Muscle of back (tissue), 13 donors: ENCODE results near the gene SIRT5. TPM values are rescaled to one million over a fixed set of nuclear protein-coding genes. Genes with fewer than 3 reads are reported as not detected.
A peak's percentile ranks its signal among the peaks of the same experiment; 100 is the strongest.

Source experiments
- DNase-seq, 3 donors: peaks; one replicate each; pipeline versions ENCODE4 v3.0.0 to v3.0.0-alpha.2; 2013
- long read RNA-seq, 9 donors: transcript quantifications; one replicate each; lab custom pipeline, GENCODE V29; 2026
- polyA plus RNA-seq, 10 donors: library from polyadenylated mRNA; unstranded; fragments of 120-200 nt; gene quantifications; one replicate each; pipeline ENCODE4 v1.2.1, GENCODE V29; 2013; ENCODE audit not compliant: insufficient read length in 10 of 10

SIRT5 gene
- polyA plus RNA-seq: 10 to 100 TPM in 3 of 10 donors, 1 to 10 TPM in 7; 6.9 to 13.0 (median 9.7) TPM
- long read RNA-seq, donor 1: 0 reads
- long read RNA-seq, donor 2: 0 reads
- long read RNA-seq, donor 3: 0 reads
- long read RNA-seq, donor 4: 0 reads
- long read RNA-seq, donor 5: 0 reads
- long read RNA-seq, donor 6, partial matches to known transcripts: 0 of 1 reads
- long read RNA-seq, donor 6, other reads (novel, unspliced or antisense): 0 of 1 reads
- long read RNA-seq, donor 7: 0 reads
- long read RNA-seq, donor 8: 0 reads
- long read RNA-seq, donor 9: 0 reads

DNA sequence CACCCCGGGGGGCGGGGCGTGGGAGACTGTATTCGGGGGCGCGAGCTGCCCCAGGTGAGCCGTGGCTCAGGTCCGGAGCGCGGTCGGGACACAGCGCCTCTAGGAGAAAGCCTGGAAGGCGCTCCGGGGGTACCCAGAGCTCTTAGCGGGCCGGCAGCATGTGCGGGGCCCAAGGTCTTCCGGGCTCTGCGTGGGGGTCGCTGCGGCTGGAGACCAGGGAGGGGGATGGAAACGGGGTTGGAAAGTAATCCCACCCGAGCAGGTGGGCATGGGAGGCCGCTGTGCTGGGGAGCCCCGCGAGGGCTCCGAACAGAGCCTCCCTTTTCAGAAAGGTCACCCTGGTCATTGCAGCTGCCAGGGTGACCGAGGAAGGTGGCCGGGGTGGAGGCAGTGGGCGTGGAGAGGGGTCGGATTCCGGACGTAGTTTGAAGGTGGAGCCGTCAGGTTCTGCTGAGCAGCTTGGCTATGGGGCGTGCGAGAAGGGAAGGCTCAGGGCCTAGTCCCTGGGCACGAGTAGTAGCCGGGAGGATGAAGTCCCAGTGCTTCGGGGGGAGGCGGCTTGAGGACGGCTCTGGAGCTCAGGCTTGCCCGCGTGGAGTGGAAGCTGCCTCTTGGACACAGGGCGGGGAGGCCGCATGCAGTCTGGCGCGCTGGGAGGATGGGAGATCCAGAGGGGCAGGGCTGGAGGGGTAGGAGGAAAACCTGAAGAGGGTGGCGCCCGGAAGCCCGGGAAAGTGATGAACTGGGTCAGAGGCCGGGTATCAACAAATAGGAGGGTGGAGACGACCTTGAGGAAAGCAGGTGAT lies at the start of gene SIRT5:
TSS of gene SIRT5 (plus strand) at position 31 of the 806 bp plus-strand sequence. CDS start 9,510 bp downstream, outside the sequence.
- peak; percentile 64 to 93 (median 76) for DNase-seq

DNA sequence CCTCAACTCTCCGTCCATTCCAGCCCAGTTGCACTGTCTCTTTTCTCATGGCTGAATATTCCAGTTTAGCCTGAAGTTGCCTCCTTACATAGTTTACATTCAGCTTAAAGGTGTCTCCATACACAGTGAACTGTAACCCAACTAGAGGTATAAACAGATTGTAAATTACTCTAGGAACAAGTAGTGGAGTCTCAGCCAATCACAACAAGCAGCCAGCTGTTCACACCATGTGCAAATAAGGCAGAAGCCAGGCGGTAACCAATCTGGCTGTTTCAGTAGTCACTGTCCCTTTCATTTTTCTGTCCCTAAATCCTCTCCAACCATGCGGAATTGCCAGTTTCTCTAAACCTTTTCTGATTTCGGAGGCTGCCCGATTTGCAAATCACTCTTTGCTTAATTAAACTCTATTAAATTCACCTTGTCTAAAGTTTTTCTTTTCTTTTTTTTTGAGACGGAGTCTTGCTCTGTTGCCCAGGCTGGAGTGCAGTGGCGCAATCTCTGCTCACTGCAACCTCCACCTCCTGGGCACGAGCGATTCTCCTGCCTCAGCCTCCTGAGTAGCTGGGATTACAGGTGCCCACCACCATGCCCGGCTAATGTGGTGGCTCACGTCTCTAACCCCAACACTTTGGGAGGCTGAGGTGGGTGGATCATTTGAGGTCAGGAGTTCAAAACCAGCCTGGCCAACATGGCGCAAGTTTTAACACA lies 49.4 kb upstream of the SIRT5 start:
- DNase-seq: no peak

- no peak for DNase-seq
These were observed 48.1 kb upstream of the SIRT5 start for GRCh38 chr6:13526357-13526726.

DNA sequence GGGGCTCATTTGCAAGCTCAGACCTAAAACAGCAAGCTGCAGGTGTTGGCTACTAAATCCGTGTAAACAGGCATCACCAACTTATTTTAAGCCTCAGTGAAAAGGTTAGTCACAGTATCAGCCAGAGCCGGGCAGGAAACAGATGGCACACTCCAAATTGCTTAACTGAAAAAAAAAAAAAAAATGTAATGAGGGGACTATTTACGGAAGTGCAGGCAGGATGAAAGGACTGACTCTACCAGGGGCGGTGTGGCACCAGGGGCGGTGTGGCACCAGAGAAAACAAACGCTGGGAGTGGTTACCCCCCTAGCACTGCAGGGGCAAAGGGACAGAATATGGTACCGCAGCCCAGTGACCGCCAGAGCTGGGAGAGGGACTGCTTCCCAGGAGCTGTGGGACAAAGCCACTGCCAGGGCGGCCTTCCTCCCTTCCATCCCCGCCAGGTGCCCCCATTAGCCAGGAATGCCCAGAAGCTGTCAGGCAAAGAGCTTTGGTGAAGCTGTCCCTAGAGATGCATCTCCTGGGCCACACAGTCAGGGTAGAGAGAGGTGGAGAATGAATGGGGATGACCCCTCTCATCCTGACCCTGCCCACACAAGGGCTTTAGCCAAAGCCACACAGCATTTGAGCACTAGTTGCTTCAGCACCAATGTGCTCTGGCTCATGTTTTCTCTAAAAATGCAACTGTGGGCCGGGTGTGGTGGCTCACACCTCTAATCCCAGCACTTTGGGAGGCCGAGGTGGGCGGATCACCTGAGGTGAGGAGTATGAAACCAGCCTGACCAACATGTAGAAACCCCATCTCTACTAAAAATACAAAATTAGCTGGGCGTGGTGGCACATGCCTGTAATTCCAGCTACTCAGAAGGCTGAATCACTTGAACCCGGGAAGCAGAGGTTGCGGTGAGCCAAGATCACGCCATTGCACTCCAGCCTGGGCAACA lies 47.4 kb upstream of the SIRT5 start:
- DNase-seq: peak in 2 of 3 donors; percentile 16 to 52

- DNase-seq: no peak
These were observed 46.7 kb upstream of the SIRT5 start for GRCh38 chr6:13527671-13528056.

DNA sequence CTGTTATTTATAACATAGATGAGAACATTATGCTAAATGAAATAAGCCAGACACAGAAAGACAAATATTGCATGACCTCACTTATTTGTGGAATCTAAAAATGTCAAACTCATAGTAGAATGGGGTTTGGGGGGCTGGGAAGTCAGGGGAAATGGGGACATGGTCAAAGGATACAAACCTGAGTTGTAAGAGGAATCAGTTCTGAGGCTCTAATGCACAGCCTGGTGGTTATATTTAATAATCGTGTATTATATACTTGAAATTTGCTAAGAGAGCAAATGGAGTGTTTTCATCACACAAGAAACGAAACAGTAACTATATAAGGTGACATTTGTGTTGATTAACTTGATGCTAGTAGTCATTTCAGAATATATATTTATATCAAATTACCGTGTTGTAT lies 46.2 kb upstream of the SIRT5 start:
- DNase-seq: no peak

DNA sequence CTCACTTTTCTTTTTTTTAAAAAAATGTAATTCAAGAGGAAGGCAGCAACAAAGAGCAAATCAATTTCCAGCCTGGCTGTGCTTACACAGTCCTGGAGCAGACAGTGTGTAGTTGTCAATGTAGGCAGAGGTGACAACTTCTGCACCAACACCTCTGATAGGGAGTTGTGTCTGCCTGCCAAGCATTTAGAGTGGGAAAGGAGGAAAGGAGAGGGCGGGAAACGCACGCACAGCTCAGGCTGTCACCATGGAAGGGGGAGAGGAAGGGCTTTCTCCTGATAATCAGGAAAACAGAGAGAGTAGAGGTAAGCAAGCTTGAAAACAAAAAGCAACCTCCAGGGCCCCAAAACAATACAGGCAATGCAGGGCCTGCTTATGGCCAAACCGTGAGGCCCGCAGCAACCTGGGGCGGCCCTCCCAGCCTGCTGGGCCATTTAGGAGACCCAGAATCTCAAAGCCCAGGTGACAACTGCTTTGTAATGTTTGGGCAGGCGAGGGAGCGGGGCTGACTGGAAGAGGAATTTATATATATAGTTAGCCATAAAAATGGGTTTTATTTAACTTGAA lies 45.5 kb upstream of the SIRT5 start:
- no peak for DNase-seq

DNA sequence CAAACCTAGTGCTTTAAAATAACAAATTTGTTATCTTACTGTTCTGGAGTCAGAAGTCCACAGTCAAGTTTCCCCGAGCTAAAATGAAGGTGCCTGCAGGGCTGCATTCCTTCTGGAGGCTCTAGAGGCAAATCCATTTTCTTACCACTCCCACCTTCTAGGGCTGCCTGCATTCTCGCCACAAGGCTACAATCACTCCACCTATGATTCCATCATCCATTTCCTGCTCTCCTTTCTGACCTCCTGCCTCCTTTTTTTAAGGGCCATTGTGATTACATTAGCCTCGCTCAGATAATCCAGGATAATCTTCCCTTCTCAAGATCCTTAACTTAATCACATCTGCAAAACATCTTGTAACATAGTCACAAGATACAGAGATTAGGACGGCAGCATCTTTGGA lies 42.4 kb upstream of the SIRT5 start:
- no peak for DNase-seq

GRCh38 chr6:13534536-13534935 lies 39.9 kb upstream of the SIRT5 start:
- no peak for DNase-seq

DNA sequence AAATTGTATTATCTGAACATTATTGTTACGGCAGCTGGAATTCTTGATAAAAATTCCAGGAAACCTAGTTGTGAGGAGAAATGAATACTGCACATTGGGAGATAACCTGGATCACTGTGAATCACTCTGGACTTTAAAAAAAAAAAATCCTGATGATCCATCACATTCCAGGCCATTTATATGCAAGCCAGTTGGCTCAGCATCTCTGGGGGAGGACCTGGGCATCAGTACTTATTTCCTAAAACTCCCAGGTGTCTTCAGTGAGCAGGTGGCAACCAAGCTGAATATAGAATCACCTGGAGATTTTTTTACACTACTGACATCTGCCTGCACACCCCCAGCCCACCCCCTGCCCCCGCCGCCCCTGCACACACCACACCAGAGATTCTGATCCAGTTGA lies 39.1 kb upstream of the SIRT5 start:
- DNase-seq: no peak

DNA sequence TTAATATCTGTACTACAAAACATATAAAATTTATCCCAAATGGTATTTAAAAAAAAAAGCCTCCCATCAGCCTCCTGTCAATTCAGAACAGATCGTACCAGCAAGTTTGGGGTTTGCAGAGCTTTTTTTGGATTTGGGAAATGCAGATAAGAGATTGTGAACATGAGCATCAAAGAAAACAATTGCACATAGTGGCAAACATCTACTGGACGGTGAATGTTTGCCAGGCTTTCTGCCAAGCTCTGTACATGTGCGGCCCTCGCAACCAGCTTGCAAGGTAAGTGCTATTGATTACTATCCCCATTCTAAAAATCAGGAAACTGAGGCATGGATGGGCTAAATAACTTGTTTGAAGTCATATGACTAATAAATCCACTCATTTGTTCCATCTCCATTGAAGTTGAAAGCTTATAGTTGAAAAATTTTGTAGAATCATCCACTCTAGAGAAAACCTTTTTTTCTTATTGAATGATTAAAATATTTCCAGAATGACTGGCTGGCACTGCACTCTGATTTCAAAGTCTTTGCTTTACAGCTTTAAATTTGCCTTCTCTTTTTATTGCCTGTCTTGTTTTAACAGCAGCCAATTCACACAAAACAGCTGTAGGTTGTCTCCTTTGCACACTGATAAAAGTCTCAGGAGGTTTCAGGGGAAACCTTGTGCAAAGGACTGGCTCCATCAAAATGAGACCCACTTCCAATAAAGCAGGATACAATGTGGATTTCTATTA lies 37.4 kb upstream of the SIRT5 start:
- no peak for DNase-seq

DNA sequence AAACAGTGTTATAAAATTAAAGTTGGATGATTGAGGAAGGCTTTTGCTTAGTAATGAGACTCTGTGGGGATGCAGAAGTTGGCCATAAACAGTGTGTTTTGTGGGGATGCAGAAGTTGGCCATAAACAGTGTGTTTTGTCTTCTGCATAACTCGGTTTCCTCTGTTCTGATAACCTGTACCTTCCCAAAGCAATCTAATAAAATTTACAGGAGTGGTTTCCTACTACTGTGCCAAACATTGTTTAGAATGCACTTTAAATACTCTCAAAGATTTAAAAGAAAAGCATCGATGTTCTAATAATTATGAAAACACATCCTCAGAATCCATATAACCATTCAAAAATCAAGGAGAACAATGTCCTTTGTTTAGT lies 36.9 kb upstream of the SIRT5 start:
- no peak for DNase-seq

DNA sequence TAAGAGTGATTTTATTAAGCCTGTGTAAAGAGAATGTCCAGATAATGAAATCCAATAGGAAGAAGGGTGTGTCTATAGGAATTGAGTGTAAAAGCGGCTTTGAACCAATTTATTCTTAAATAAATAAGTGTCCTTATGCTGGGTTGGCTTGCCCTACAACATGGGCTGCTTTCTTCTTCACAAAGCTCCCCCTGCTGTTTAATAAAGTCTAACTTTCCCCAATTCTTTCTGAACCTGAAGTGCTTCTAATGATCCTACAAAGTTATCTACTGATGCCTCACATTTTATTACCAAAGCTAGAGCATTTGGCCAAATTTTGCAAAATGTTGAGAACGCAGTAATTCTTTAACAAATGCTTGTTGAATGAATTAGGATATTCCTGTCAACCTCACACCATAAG lies 36.3 kb upstream of the SIRT5 start:
- DNase-seq: peak in 2 of 3 donors; percentile 35 to 60

DNA sequence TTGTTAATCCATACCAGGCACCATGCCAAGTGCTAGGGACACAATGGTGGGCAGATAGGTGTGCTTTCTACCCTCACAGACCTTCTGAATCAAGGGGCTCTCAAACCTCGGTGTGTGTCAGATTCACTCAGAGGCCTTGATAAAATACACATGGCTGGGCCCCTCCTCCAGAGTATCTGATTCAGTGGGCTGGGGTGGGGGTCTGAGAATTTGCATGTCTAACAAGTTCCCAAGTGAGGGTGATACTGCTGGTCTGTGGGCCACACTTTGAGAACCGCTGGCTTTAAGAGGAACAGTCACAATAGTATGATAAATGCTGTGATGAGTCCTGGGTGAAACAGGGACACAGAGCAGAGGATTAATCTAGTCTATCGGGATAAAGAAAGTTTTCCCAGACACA lies 35.8 kb upstream of the SIRT5 start:
- no peak for DNase-seq

DNA sequence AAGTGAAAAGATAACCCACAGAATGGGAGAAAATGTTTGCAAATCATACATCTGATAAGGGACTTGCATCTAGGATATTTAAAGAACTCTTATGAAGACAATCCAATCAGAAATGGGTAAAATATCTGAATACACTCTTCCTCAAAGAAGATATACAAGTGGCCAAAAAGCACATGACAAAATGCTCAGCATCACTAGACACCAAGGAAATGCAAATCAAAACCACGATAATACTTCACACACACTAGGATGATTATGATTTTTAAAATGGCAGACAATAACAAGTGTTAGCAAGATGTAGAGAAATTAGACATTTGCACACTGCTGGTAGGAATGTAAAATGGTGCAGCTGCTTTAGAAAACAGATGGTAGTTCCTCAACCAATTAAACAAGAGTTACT lies 34.8 kb upstream of the SIRT5 start:
- no peak for DNase-seq

- DNase-seq: no peak
These were observed 32.9 kb upstream of the SIRT5 start for GRCh38 chr6:13541496-13541895.

DNA sequence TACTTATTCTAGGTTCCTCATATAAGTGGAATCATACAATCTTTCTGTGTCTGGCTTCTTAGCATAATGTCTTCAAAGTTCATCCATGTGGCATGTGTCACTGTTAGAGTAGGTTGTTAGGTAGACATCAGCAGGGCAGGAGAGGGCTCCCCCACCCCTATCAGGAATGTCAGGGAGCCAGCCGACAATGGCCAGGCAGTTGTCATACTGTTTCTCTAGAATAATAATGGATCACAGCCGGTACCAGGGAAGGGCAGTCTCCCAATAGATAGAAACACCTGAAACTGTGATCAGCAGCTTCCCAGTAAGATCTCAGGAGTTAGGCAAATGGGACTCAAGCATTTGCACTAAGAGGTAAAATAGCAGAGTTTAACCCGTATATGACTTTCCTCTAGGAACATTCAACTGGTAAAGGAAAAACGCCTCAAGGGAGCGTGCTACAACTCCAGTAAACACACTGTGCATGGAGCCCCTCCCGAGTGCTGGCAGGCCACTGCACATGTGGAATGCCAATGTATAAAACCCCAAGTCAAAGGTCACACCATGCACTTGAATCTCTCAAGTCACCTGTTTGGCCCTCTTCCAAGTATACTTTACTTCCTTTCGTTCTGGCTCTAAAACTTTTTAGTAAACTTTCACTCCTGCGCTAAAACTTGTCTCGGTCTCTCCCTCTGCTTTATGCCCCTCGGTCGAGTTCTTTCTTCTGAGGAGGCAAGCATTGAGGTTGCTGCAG lies 29.8 kb upstream of the SIRT5 start:
- no peak for DNase-seq

GRCh38 chr6:13545885-13546284 lies 28.5 kb upstream of the SIRT5 start:
- DNase-seq: no peak

DNA sequence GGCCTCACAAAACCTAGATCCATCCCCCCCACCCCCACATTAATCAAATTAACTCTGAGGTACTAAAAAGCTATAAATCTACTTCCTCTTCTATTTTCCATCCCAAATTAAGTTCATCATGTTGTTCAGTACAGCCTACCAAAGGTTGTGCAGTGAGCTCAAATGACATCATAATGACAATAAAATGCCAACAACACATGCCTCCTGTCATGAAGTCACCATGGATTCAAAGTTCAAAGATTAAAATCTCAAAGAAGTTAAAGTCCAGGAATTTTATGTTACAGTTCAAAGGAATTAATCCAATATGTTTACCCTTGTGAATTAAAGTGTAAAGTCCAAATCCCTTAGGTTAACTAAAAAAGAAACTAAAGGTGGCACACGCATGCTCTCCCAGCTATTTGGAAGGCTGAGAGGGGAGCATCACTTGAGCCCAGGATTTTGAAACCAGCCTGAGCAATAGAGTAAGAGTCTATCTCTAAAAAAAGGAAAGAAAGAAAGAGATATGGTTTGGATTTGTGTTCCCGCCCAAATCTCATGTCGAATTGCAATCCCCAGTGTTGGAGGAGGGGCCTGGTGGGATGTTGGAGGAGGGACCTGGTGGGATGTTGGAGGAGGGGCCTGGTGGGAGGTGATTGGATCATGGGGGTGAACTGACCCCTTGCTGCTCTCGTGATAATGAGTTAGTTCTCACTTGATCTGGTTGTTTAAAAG lies 25.7 kb upstream of the SIRT5 start:
- no peak for DNase-seq
